ENCODE results near the gene GPX3. TPM values are rescaled to one million over a fixed set of nuclear protein-coding genes. Genes with fewer than 3 reads are reported as not detected.

The GPX3 gene
- total and polyA plus RNA-seq, 2 of the 13 experiments (the other 11 are each of a cell fraction or from before 2014, with no cell fraction given), result 33.8 to 1,892 TPM

DNA sequence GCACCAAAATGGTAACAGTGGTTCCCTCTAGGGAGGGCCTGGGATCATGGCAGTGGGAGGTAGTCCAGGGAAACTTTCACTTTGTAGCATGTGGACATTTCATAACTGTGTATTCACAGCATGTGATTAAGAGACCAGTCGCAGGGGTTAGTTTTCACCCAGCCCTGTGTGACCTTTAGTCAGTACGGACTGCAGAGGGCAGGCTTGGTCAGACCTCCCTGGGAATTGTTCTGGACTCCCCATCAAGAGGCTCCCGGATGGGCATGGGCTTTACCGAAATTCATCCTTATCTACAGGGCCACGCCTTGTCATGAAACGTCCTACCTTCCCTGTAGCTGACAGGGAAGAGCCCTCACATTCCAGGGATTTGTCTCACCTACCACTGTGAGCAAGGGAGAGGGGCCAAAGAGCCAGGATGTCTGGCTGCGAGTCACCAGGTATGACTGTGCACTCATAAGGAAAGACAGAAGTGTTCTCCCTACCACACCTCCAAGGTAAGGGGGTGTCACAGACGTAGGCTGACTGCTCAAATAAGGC is 19.9 kb downstream of the GPX3 start (continued):
- TF ChIP-seq SMAD1 (CRISPR knock-in tag; IDR thresholded peaks at IDR 0.05; ENCODE audit: borderline replicate concordance, low read depth) (no peak), ZBTB25 (CRISPR knock-in tag; IDR thresholded peaks at IDR 0.05) (no peak), ZNF350 (CRISPR knock-in tag; IDR thresholded peaks at IDR 0.05; ENCODE audit: borderline replicate concordance, low read depth) (no peak), ZNF816 (CRISPR knock-in tag; IDR thresholded peaks at IDR 0.05; ENCODE audit: borderline replicate concordance) (no peak), PHF8 (CRISPR knock-in tag; IDR thresholded peaks at IDR 0.05) (no peak), ONECUT2 (CRISPR knock-in tag; IDR thresholded peaks at IDR 0.05) (no peak), ZNF644 (CRISPR knock-in tag; IDR thresholded peaks at IDR 0.05; ENCODE audit: low read depth) (0 out of 2 replicates have a peak, but pooled peaks have one; percentile 56), HDAC2 (CRISPR knock-in tag; IDR thresholded peaks at IDR 0.05) (peak; percentile 34), HIVEP1 (CRISPR knock-in tag; IDR thresholded peaks at IDR 0.05) (no peak), ZNF18 (CRISPR knock-in tag; IDR thresholded peaks at IDR 0.05; ENCODE audit: insufficient replicate concordance) (no peak), ZNF326 (CRISPR knock-in tag; IDR thresholded peaks at IDR 0.05; ENCODE audit: borderline replicate concordance) (no peak), ZBTB8A (CRISPR knock-in tag; IDR thresholded peaks at IDR 0.05; ENCODE audit: borderline replicate concordance, low read depth) (no peak), ZSCAN22 (CRISPR knock-in tag; IDR thresholded peaks at IDR 0.05) (no peak), MIXL1 (CRISPR knock-in tag; IDR thresholded peaks at IDR 0.05) (peak; percentile 50; the same call in 1 of the 2 replicates), ZGPAT (CRISPR knock-in tag; IDR thresholded peaks at IDR 0.05) (no peak), SRF (IDR thresholded peaks at IDR 0.05; ENCODE audit: low read depth, low read length) (no peak), FOXA3 (CRISPR knock-in tag; IDR thresholded peaks at IDR 0.05) (peak; percentile 60), SAP130 (CRISPR knock-in tag; IDR thresholded peaks at IDR 0.05; ENCODE audit: low read depth) (peak; percentile 66), KAT8 (CRISPR knock-in tag; IDR thresholded peaks at IDR 0.05) (peak; percentile 42; the same call in 1 of the 2 replicates)
- TF ChIP-seq, protein P1, sequence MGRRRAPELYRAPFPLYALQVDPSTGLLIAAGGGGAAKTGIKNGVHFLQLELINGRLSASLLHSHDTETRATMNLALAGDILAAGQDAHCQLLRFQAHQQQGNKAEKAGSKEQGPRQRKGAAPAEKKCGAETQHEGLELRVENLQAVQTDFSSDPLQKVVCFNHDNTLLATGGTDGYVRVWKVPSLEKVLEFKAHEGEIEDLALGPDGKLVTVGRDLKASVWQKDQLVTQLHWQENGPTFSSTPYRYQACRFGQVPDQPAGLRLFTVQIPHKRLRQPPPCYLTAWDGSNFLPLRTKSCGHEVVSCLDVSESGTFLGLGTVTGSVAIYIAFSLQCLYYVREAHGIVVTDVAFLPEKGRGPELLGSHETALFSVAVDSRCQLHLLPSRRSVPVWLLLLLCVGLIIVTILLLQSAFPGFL (CRISPR knock-in tag; IDR thresholded peaks at IDR 0.05), result no peak
- TF ChIP-seq, protein P2, sequence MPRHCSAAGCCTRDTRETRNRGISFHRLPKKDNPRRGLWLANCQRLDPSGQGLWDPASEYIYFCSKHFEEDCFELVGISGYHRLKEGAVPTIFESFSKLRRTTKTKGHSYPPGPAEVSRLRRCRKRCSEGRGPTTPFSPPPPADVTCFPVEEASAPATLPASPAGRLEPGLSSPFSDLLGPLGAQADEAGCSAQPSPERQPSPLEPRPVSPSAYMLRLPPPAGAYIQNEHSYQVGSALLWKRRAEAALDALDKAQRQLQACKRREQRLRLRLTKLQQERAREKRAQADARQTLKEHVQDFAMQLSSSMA (CRISPR knock-in tag; IDR thresholded peaks at IDR 0.05), result no peak
- TF ChIP-seq, protein P3, sequence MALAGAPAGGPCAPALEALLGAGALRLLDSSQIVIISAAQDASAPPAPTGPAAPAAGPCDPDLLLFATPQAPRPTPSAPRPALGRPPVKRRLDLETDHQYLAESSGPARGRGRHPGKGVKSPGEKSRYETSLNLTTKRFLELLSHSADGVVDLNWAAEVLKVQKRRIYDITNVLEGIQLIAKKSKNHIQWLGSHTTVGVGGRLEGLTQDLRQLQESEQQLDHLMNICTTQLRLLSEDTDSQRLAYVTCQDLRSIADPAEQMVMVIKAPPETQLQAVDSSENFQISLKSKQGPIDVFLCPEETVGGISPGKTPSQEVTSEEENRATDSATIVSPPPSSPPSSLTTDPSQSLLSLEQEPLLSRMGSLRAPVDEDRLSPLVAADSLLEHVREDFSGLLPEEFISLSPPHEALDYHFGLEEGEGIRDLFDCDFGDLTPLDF (CRISPR knock-in tag; IDR thresholded peaks at IDR 0.05), result no peak
- TF ChIP-seq, protein P4, sequence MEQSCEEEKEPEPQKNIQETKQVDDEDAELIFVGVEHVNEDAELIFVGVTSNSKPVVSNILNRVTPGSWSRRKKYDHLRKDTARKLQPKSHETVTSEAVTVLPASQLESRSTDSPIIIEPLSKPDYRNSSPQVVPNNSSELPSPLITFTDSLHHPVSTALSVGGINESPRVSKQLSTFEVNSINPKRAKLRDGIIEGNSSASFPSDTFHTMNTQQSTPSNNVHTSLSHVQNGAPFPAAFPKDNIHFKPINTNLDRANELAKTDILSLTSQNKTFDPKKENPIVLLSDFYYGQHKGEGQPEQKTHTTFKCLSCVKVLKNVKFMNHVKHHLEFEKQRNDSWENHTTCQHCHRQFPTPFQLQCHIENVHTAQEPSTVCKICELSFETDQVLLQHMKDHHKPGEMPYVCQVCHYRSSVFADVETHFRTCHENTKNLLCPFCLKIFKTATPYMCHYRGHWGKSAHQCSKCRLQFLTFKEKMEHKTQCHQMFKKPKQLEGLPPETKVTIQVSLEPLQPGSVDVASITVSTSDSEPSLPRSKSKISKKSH (CRISPR knock-in tag; IDR thresholded peaks at IDR 0.05; ENCODE audit: borderline replicate concordance), result no peak
